H9 (cell line): ENCODE data around the gene CCDC178. TPM values are rescaled to one million over a fixed set of nuclear protein-coding genes. Genes with fewer than 3 reads are reported as not detected.
"Not testable (repeated sequence)": the region's sequence is repeated elsewhere in the genome, so short reads cannot be mapped to it uniquely, and the experiment has no call there.

Source experiments
- DNase-seq: peaks from one replicate; pipeline ENCODE4 v3.0.0-alpha.2; 2017
- H2AFZ ChIP-seq: one replicate; pipeline ENCODE4 v1.6.1; 2013; ENCODE audit warnings: mild to moderate bottlenecking, low read length, control low read depth, moderate library complexity
- H2AK5ac ChIP-seq: 2 replicates; pipeline ENCODE4 v1.6.1; 2013; ENCODE audit warnings: low read length, control low read depth, mixed read lengths; ENCODE audit not compliant: insufficient read length
- H2BK120ac ChIP-seq: one replicate; pipeline ENCODE4 v1.6.1; 2013; ENCODE audit warnings: low read depth, mild to moderate bottlenecking, low read length, control low read depth, inconsistent platforms; ENCODE audit not compliant: poor library complexity, severe bottlenecking
- H2BK12ac ChIP-seq: 2 replicates; pipeline ENCODE4 v1.6.1; 2013; ENCODE audit warnings: low read length, control low read depth, mixed read lengths, low read depth; ENCODE audit not compliant: insufficient read length
- H2BK15ac ChIP-seq: 2 replicates; pipeline ENCODE4 v1.6.1; 2013; ENCODE audit warnings: low read depth, low read length, control low read depth
- H2BK20ac ChIP-seq: one replicate; pipeline ENCODE4 v1.6.1; 2013; ENCODE audit warnings: low read depth, mild to moderate bottlenecking, low read length, control low read depth, inconsistent platforms; ENCODE audit not compliant: poor library complexity, severe bottlenecking
- H2BK5ac ChIP-seq: 2 replicates; pipeline ENCODE4 v1.6.1; 2013; ENCODE audit warnings: low read length, control low read depth, mixed read lengths; ENCODE audit not compliant: insufficient read length
- H3K14ac ChIP-seq: 2 replicates; pipeline ENCODE4 v1.6.1; 2013; ENCODE audit warnings: low read length, control low read depth; ENCODE audit not compliant: insufficient read depth
- H3K18ac ChIP-seq: 2 replicates; pipeline ENCODE4 v1.6.1; 2013; ENCODE audit warnings: low read depth, mild to moderate bottlenecking, mixed read lengths, low read length, control low read depth; ENCODE audit not compliant: insufficient read length
- H3K23ac ChIP-seq: 2 replicates; pipeline ENCODE4 v1.6.1; 2013; ENCODE audit warnings: low read length, control low read depth, mixed read lengths, low read depth; ENCODE audit not compliant: insufficient read length
- H3K23me2 ChIP-seq: 2 replicates; pipeline ENCODE4 v1.6.1; 2013; ENCODE audit warnings: low read depth, mild to moderate bottlenecking, mixed read lengths, low read length, control low read depth; ENCODE audit not compliant: insufficient read length, poor library complexity, severe bottlenecking
- H3K27ac ChIP-seq: 2 replicates; pipeline ENCODE4 v1.5.1; 2013; ENCODE audit warnings: low read length, control low read depth, mixed read lengths, low read depth; ENCODE audit not compliant: insufficient read length
- H3K27me3 ChIP-seq: 2 replicates; pipeline ENCODE4 v1.6.1; 2013; ENCODE audit warnings: low read length, control low read depth, inconsistent platforms; ENCODE audit not compliant: insufficient read depth
- H3K4ac ChIP-seq: 2 replicates; pipeline ENCODE4 v1.6.1; 2013; ENCODE audit warnings: low read depth, mild to moderate bottlenecking, control low read depth, inconsistent platforms, low read length, moderate library complexity
- H3K4me1 ChIP-seq: 2 replicates; pipeline ENCODE4 v1.6.1; 2013; ENCODE audit warnings: low read length, control low read depth, inconsistent platforms; ENCODE audit not compliant: insufficient read depth
- H3K4me2 ChIP-seq: 2 replicates; pipeline ENCODE4 v1.6.1; 2013; ENCODE audit warnings: low read length, control low read depth, mixed read lengths; ENCODE audit not compliant: insufficient read length, insufficient read depth
- H3K56ac ChIP-seq: 2 replicates; pipeline ENCODE4 v1.6.1; 2013; ENCODE audit warnings: low read depth, mild to moderate bottlenecking, mixed read lengths, low read length, control low read depth; ENCODE audit not compliant: insufficient read length
- H3K79me1 ChIP-seq: 2 replicates; pipeline ENCODE4 v1.6.1; 2013; ENCODE audit warnings: low read depth, mild to moderate bottlenecking, moderate library complexity, low read length, control low read depth, inconsistent platforms; ENCODE audit not compliant: insufficient read depth, poor library complexity, severe bottlenecking
- H3K79me2 ChIP-seq: 2 replicates; pipeline ENCODE4 v1.6.1; 2013; ENCODE audit warnings: low read length, control low read depth, inconsistent platforms; ENCODE audit not compliant: insufficient read depth
- H3K9ac ChIP-seq: 2 replicates; pipeline ENCODE4 v1.6.1; 2013; ENCODE audit warnings: low read length, control low read depth, mixed read lengths; ENCODE audit not compliant: insufficient read length; ENCODE audit errors: extremely low read depth
- H3K9me3 ChIP-seq: one replicate; pipeline ENCODE4 v1.6.1; 2013; ENCODE audit warnings: low read depth, low read length, inconsistent platforms; ENCODE audit not compliant: control insufficient read depth
- H3T11ph ChIP-seq: one replicate; pipeline ENCODE4 v1.6.1; 2013; ENCODE audit warnings: mild to moderate bottlenecking, low read length, control low read depth, inconsistent platforms
- H4K20me1 ChIP-seq: one replicate; pipeline ENCODE4 v1.6.1; 2013; ENCODE audit not compliant: control insufficient read depth, insufficient read length, insufficient read depth
- H4K5ac ChIP-seq: 2 replicates; pipeline ENCODE4 v1.6.1; 2013; ENCODE audit warnings: low read depth, mild to moderate bottlenecking, mixed read lengths, low read length, control low read depth; ENCODE audit not compliant: insufficient read length
- H4K8ac ChIP-seq: replicated peaks from 2 replicates; pipeline ENCODE4 v1.6.1; 2013; ENCODE audit warnings: low read length, control low read depth, mixed read lengths, low read depth; ENCODE audit not compliant: insufficient read length
- H4K91ac ChIP-seq: 2 replicates; pipeline ENCODE4 v1.6.1; 2013; ENCODE audit warnings: low read depth, mild to moderate bottlenecking, moderate library complexity, mixed read lengths, low read length, control low read depth; ENCODE audit not compliant: insufficient read length
- H3K27ac Mint-ChIP-seq, 3 experiments: 2 replicates in 2 of 3; 3 replicates in 1 of 3; pipeline ENCODE4 v1.8.0; 2020 to 2021; ENCODE audit warnings: mixed read lengths in 3 of 3, mild to moderate bottlenecking in 1 of 3, moderate library complexity in 1 of 3
- H3K27me3 Mint-ChIP-seq: 2 replicates; pipeline ENCODE4 v1.8.0; 2021; ENCODE audit warnings: low read depth, mild to moderate bottlenecking, moderate library complexity, mixed read lengths
- H3K36me3 Mint-ChIP-seq, 3 experiments: 2 replicates in 2 of 3; 3 replicates in 1 of 3; pipeline ENCODE4 v1.8.0; 2020 to 2021; ENCODE audit warnings: low read depth in 3 of 3, mixed read lengths in 3 of 3; ENCODE audit not compliant: insufficient read depth in 1 of 3
- H3K4me1 Mint-ChIP-seq, 2 experiments: 2 replicates each; pipeline ENCODE4 v1.8.0; 2020; ENCODE audit warnings: mixed read lengths in 2 of 2
- H3K4me3 Mint-ChIP-seq, 2 experiments: 2 replicates in 1 of 2; 3 replicates in 1 of 2; pipeline ENCODE4 v1.8.0; 2020 to 2021; ENCODE audit warnings: mild to moderate bottlenecking in 2 of 2, mixed read lengths in 2 of 2, moderate library complexity in 1 of 2
- H3K9me3 Mint-ChIP-seq, 2 experiments: 2 replicates in 1 of 2; 3 replicates in 1 of 2; pipeline ENCODE4 v1.8.0; 2020; ENCODE audit warnings: mild to moderate bottlenecking in 2 of 2, mixed read lengths in 2 of 2, moderate library complexity in 1 of 2
- WGBS: extraction: QIAGEN DNeasy Blood & Tissue Kit; methylation state at CpG from one replicate; pipeline ENCODE4 v1.1.7; 2013; ENCODE audit warnings: missing lambda C conversion rate, low lambda C conversion rate, mixed read lengths; ENCODE audit not compliant: insufficient read length; ENCODE audit errors: extremely low coverage; 5-methylcytosine and 5-hydroxymethylcytosine counted together
- total RNA-seq: library from RNA; stranded (reverse); gene quantifications from 2 replicates; pipeline ENCODE4 v1.2.1, GENCODE V29; 2021
- TF ChIP-seq, protein P1 (sequence below): fragments of 200-600 bp; sonication (generic); conservative IDR thresholded peaks from 3 replicates; pipeline ENCODE4 v1.8.0; 2021; ENCODE audit warnings: antibody characterized with exemption, mild to moderate bottlenecking

CCDC178 gene
- total RNA-seq, 1 experiment from 2014 or later: not detected

DNA sequence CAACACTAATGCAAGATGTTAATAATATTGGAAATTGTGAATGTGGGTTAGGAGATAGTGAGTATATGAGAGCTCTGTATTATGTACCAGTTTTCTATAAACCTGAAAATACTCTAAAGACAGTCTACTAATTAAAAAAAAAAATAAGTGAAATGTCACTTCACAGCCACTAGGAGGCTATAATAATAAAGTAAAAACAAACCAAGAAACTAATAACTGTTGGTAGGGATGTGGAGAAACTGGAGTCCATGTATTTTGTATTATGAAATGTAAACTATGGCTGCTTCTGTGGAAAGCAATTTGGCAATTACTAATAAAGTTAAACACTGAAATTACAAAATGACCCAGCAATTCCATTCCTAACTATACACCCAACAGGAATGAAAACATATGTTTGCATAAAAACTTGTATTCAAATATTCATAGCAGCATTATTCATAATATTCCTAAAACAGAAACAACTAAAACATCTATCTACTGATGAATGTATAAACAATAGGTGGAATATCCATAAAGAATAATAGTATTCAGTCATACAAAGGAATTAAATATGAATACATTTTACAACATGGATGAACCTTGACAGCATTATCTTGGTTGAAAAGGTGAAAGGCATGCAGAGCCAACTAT lies 36.2 kb downstream of the CCDC178 start:
- no peaks in the 10 kb centered on the region for H3K23me2 ChIP-seq
- no peak overlapping the region for H4K8ac ChIP-seq
- no peak overlapping the region for H4K5ac ChIP-seq
- H3K56ac ChIP-seq: no peak overlapping the region
- H3T11ph ChIP-seq: no peak overlapping the region
- H3K36me3 Mint-ChIP-seq: no peaks in the 10 kb centered on the region
- no peak overlapping the region for H2BK20ac ChIP-seq
- no peak overlapping the region for H3K18ac ChIP-seq
- no peak overlapping the region for H3K4me2 ChIP-seq
- DNase-seq: no peak
- no peak overlapping the region for H3K27ac Mint-ChIP-seq
- TF ChIP-seq, protein P1, sequence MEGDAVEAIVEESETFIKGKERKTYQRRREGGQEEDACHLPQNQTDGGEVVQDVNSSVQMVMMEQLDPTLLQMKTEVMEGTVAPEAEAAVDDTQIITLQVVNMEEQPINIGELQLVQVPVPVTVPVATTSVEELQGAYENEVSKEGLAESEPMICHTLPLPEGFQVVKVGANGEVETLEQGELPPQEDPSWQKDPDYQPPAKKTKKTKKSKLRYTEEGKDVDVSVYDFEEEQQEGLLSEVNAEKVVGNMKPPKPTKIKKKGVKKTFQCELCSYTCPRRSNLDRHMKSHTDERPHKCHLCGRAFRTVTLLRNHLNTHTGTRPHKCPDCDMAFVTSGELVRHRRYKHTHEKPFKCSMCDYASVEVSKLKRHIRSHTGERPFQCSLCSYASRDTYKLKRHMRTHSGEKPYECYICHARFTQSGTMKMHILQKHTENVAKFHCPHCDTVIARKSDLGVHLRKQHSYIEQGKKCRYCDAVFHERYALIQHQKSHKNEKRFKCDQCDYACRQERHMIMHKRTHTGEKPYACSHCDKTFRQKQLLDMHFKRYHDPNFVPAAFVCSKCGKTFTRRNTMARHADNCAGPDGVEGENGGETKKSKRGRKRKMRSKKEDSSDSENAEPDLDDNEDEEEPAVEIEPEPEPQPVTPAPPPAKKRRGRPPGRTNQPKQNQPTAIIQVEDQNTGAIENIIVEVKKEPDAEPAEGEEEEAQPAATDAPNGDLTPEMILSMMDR: peak; percentile 64
- no peaks in the 10 kb centered on the region for H3K4me1 ChIP-seq
- H3K14ac ChIP-seq: no peak overlapping the region
- H3K4me1 Mint-ChIP-seq: no peaks in the 10 kb centered on the region
- no peaks in the 10 kb centered on the region for H3K79me1 ChIP-seq
- H2BK120ac ChIP-seq: no peak overlapping the region
- no peaks in the 10 kb centered on the region for H3K9me3 ChIP-seq
- no peak overlapping the region for H3K4me3 Mint-ChIP-seq
- no peaks in the 10 kb centered on the region for H3K27me3 Mint-ChIP-seq
- no peak overlapping the region for H4K91ac ChIP-seq
- no peak overlapping the region for H2AK5ac ChIP-seq
- no peak overlapping the region for H2BK5ac ChIP-seq
- no peaks in the 10 kb centered on the region for H3K9me3 Mint-ChIP-seq
- no peak overlapping the region for H3K23ac ChIP-seq
- no peaks in the 10 kb centered on the region for H3K79me2 ChIP-seq
- H4K20me1 ChIP-seq: no peaks in the 10 kb centered on the region
- no peak overlapping the region for H2AFZ ChIP-seq
- no peak overlapping the region for H3K4ac ChIP-seq
- H3K27ac ChIP-seq: no peak overlapping the region
- H2BK12ac ChIP-seq: no peak overlapping the region
- no peak overlapping the region for H3K9ac ChIP-seq
- H3K27me3 ChIP-seq: no peaks in the 10 kb centered on the region
- no peak overlapping the region for H2BK15ac ChIP-seq

DNA sequence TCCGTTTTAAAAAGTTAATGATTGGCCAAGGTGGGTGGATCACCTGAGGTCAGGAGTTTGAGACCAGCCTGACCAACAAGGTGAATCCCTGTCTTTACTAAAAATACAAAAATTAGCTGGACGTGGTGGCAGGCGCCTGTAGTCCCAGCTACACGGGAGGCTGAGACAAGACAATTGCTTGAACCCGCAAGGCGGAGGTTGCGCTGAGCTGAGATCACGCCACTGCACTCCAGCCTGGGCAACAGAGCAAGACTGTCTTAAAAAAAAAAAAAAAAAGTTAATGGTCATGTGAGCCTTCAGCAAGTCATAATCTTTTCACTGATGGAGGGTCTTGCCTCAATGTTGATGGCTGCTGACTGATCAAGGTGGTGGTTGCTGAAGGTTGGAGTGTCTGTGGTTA lies 41.6 kb downstream of the CCDC178 start:
- not testable (repeated sequence) for H4K8ac ChIP-seq, H3K4me1 ChIP-seq, H2AK5ac ChIP-seq, H3K36me3 Mint-ChIP-seq, H4K20me1 ChIP-seq, H2BK120ac ChIP-seq, H4K91ac ChIP-seq, H3K18ac ChIP-seq, H2BK15ac ChIP-seq, H3K79me2 ChIP-seq, H3K27ac ChIP-seq, H2BK12ac ChIP-seq, H3K14ac ChIP-seq, H3K27me3 Mint-ChIP-seq, H3K4ac ChIP-seq, H3K23ac ChIP-seq, H2BK20ac ChIP-seq, H3K56ac ChIP-seq, H3K9ac ChIP-seq, H3K9me3 Mint-ChIP-seq, H3K23me2 ChIP-seq, H3K79me1 ChIP-seq, H3K9me3 ChIP-seq, H2AFZ ChIP-seq, H3K27me3 ChIP-seq, H3K4me2 ChIP-seq, DNase-seq, H3T11ph ChIP-seq, H3K27ac Mint-ChIP-seq, H2BK5ac ChIP-seq, H3K4me3 Mint-ChIP-seq, H4K5ac ChIP-seq
- peaks cover 15% of the 10 kb centered on the region in 2 experiments for H3K4me1 Mint-ChIP-seq
- WGBS: no CpG with 5 or more reads among the region's 8 CpGs
